Left ventricle myocardium inferior (tissue), 1 donor: ENCODE data around the gene USP54. TPM values are rescaled to one million over a fixed set of nuclear protein-coding genes. Genes with fewer than 3 reads are reported as not detected.

Experiments
- DNase-seq: peaks from one replicate; pipeline ENCODE4 v3.0.0-alpha.2; 2020
- H3K27ac ChIP-seq: fragments of 200-600 bp; replicated peaks from 2 replicates; pipeline ENCODE4 v1.8.0; 2021
- H3K27me3 ChIP-seq: fragments of 200-600 bp; 2 replicates; pipeline ENCODE4 v1.8.0; 2021; ENCODE audit warnings: low read depth
- H3K36me3 ChIP-seq: fragments of 200-600 bp; 2 replicates; pipeline ENCODE4 v1.8.0; 2021
- H3K4me1 ChIP-seq: fragments of 200-600 bp; 2 replicates; pipeline ENCODE4 v1.8.0; 2021
- H3K4me3 ChIP-seq: fragments of 200-600 bp; 2 replicates; pipeline ENCODE4 v1.8.0; 2021; ENCODE audit warnings: mild to moderate bottlenecking, moderate library complexity
- H3K9me3 ChIP-seq: fragments of 200-600 bp; replicated peaks from 2 replicates; pipeline ENCODE4 v1.8.0; 2021
- intact Hi-C: fragments of 100-400 bp; cut with micrococcal nuclease; formaldehyde crosslinking; loops from one replicate; pipeline ENCODE4 v1.11.0; 2022
- total RNA-seq: library from RNA; stranded (reverse); fragmentation: NEBNext Ultra II Directional; extraction: Animal tissue kit (Norgen Biotek cat#: 25700); gene quantifications from one replicate; pipeline ENCODE4 v1.2.1, GENCODE V29; 2021
- TF ChIP-seq, protein P1 (sequence below): fragments of 200-600 bp; IDR thresholded peaks from 2 replicates; pipeline ENCODE4 v1.8.0; 2021; ENCODE audit warnings: antibody characterized with exemption, mild to moderate bottlenecking, borderline replicate concordance
- donor health status: DM: no; HTN: yes; CAD: no; lungs with severe emphysema.

Gene USP54
- total RNA-seq, 1 donor from 2014 or later = 19.6 TPM

GRCh38 chr10:73469579-73469978 is 121.6 kb downstream of the USP54 start:
- intact Hi-C loops = no loop called here
- Histone ChIP-seq H3K9me3 (no peaks in the 10 kb centered on the region), H3K4me1 (peaks cover 27% of the 10 kb centered on the region), H3K36me3 (peaks cover 82% of the 10 kb centered on the region), H3K27me3 (no peaks in the 10 kb centered on the region), H3K27ac (peak overlapping the region; percentile 56), H3K4me3 (no peak overlapping the region)
- DNase-seq = no peak
- TF ChIP-seq, protein P1, sequence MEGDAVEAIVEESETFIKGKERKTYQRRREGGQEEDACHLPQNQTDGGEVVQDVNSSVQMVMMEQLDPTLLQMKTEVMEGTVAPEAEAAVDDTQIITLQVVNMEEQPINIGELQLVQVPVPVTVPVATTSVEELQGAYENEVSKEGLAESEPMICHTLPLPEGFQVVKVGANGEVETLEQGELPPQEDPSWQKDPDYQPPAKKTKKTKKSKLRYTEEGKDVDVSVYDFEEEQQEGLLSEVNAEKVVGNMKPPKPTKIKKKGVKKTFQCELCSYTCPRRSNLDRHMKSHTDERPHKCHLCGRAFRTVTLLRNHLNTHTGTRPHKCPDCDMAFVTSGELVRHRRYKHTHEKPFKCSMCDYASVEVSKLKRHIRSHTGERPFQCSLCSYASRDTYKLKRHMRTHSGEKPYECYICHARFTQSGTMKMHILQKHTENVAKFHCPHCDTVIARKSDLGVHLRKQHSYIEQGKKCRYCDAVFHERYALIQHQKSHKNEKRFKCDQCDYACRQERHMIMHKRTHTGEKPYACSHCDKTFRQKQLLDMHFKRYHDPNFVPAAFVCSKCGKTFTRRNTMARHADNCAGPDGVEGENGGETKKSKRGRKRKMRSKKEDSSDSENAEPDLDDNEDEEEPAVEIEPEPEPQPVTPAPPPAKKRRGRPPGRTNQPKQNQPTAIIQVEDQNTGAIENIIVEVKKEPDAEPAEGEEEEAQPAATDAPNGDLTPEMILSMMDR = no peak

DNA sequence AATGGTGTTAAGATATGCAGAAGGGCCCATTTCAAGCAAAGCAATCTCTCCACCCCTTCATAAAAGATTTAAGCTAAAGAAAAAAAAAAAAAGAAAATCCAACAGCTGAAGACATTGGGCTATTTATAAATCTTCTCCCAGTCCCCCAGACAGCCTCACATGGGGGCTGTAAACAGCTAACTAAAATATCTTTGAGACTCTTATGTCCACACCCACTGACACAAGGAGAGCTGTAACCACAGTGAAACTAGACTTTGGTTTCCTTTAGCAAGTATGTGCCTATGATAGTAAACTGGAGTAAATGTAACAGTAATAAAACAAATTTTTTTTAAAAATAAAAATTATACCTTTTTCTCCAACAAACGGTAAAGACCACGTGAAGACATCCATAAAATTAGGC is 123.9 kb downstream of the USP54 start:
- TF ChIP-seq, protein P1 = no peak
- no peaks in the 10 kb centered on the region for H3K27me3 ChIP-seq
- H3K9me3 ChIP-seq = no peaks in the 10 kb centered on the region
- H3K4me3 ChIP-seq = no peak overlapping the region
- H3K27ac ChIP-seq = no peak overlapping the region
- DNase-seq = no peak
- H3K36me3 ChIP-seq = peaks cover 74% of the 10 kb centered on the region
- intact Hi-C loops = no loop called here
- H3K4me1 ChIP-seq = peaks cover 27% of the 10 kb centered on the region

DNA sequence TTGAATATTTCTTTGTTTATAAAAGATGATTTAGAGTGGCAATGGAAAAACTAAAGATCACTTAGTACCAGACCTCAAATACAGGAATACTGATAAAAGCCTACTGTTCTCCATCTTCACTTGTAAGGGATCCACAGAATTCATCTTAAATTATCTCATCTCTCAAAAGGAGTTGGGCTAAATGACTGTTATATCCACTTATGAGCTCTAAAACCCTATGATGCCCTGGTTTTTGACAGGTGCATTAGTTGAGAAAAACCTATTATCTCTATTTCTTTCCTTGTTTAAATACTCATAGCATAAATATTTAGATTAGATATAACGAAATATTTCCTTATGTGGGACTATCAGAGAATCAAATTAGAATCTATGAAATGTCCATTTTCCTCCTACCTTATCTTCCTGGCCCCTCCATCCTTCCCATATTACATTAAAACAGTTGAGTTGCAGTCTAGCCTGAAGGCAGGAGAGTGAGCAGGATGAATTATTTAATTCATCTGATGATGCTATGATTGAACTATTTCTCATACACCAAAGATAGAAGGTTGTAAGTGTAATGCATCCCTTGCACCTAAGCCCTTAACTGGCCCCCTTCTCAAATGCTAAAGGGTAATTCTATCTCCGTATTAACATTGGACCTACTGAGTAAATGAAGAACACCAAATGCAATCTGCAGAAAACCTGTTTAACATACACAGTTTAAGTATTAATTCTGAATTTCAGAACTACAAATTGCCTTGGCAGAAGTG is 125.0 kb downstream of the USP54 start:
- H3K4me1 ChIP-seq = peaks cover 22% of the 10 kb centered on the region
- H3K4me3 ChIP-seq = no peak overlapping the region
- H3K27ac ChIP-seq = no peak overlapping the region
- H3K36me3 ChIP-seq = peaks cover 71% of the 10 kb centered on the region
- no peaks in the 10 kb centered on the region for H3K27me3 ChIP-seq
- intact Hi-C loops = no loop called here
- no peaks in the 10 kb centered on the region for H3K9me3 ChIP-seq
- TF ChIP-seq, protein P1 = no peak
- DNase-seq = no peak

- Histone ChIP-seq H3K4me3 (no peak overlapping the region), H3K27me3 (no peaks in the 10 kb centered on the region), H3K9me3 (no peaks in the 10 kb centered on the region), H3K4me1 (peaks cover 8% of the 10 kb centered on the region), H3K36me3 (peaks cover 59% of the 10 kb centered on the region), H3K27ac (no peak overlapping the region)
- no peak for DNase-seq
- intact Hi-C loops = no loop called here
- TF ChIP-seq, protein P1 = no peak
These were observed 130.2 kb downstream of the USP54 start for GRCh38 chr10:73460897-73461296.

DNA sequence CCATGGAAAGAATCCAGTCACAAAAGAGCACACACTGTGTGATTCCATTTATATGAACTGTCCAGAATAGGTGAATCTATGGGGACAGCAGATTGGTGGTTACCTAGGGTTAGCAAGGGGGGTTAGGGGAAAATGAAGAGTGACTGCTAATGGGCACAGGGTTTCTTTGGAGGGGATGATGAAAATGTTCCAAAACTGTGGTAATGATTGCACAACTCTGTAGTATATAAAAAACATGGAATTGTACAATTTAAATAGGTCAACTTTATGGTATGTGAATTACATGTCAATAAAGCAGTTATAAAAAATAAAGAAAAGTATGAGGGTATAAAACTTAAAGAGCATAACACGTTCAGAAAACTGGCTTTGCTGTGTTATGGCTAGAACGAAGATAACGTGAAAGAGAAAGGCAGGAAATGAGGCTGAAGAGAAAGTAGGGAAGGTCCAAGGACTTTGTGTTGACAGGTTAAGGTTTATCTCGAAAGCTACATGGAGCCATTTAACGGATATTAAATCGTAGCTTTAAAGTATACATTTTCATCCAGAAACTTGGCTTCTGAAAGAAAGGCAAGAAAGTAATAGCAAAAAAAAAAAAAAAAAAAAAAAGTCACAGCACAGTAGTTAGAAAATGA is 131.3 kb downstream of the USP54 start:
- Histone ChIP-seq H3K4me3 (no peak overlapping the region), H3K27me3 (no peaks in the 10 kb centered on the region), H3K4me1 (peaks cover 8% of the 10 kb centered on the region), H3K36me3 (peaks cover 55% of the 10 kb centered on the region), H3K27ac (no peak overlapping the region), H3K9me3 (no peaks in the 10 kb centered on the region)
- no peak for DNase-seq
- intact Hi-C loops = no loop called here
- TF ChIP-seq, protein P1 = no peak
